ENCODE results near the gene GPRASP2. TPM values are rescaled to one million over a fixed set of nuclear protein-coding genes. Genes with fewer than 3 reads are reported as not detected.
"Not testable (repeated sequence)": the region's sequence is repeated elsewhere in the genome, so short reads cannot be mapped to it uniquely, and the experiment has no call there.

The GPRASP2 gene
- total RNA-seq, 1 experiment from 2014 or later: 16.8 TPM

- Histone ChIP-seq H3K36me3 (replicated peaks; ENCODE audit: control insufficient read depth, insufficient read depth, low read length) (no peaks in the 10 kb centered on the region), H3K4me3 (ENCODE audit: insufficient read depth, low read depth, low read length) (no peak within 1 kb of the TSS), H3K27me3 (ENCODE audit: control insufficient read depth, insufficient read depth, low read length) (no peaks in the 10 kb centered on the region)
- DNase-seq: peak; percentile 42
These were observed 8.3 kb downstream of the GPRASP2 start, which contains the start of gene GPRASP3 for GRCh38 chrX:102720237-102721168. Gene GPRASP3 (plus strand): TSS chrX:102720743. CDS start chrX:102748996, 28,253 bp downstream.

- not testable (repeated sequence) for DNase-seq; H3K4me3 ChIP-seq (ENCODE audit: insufficient read depth, low read depth, low read length); H3K27me3 ChIP-seq (ENCODE audit: control insufficient read depth, insufficient read depth, low read length); H3K36me3 ChIP-seq (replicated peaks; ENCODE audit: control insufficient read depth, insufficient read depth, low read length)
These were observed 8.9 kb downstream of the GPRASP2 start for GRCh38 chrX:102721169-102721506.

GRCh38 chrX:102723456-102723855 is 11.2 kb downstream of the GPRASP2 start:
- DNase-seq: no peak
- H3K4me3 ChIP-seq (ENCODE audit: insufficient read depth, low read depth, low read length): no peak overlapping the region
- no peaks in the 10 kb centered on the region for H3K27me3 ChIP-seq (ENCODE audit: control insufficient read depth, insufficient read depth, low read length)
- no peaks in the 10 kb centered on the region for H3K36me3 ChIP-seq (replicated peaks; ENCODE audit: control insufficient read depth, insufficient read depth, low read length)

- H3K27me3 ChIP-seq (ENCODE audit: control insufficient read depth, insufficient read depth, low read length): no peaks in the 10 kb centered on the region
- no peaks in the 10 kb centered on the region for H3K36me3 ChIP-seq (replicated peaks; ENCODE audit: control insufficient read depth, insufficient read depth, low read length)
- H3K4me3 ChIP-seq (ENCODE audit: insufficient read depth, low read depth, low read length): no peak overlapping the region
- DNase-seq: no peak
These were observed 15.5 kb downstream of the GPRASP2 start for GRCh38 chrX:102727761-102728160.

- no peaks in the 10 kb centered on the region for H3K36me3 ChIP-seq (replicated peaks; ENCODE audit: control insufficient read depth, insufficient read depth, low read length)
- no peak for DNase-seq
- H3K27me3 ChIP-seq (ENCODE audit: control insufficient read depth, insufficient read depth, low read length): no peaks in the 10 kb centered on the region
- no peak overlapping the region for H3K4me3 ChIP-seq (ENCODE audit: insufficient read depth, low read depth, low read length)
These were observed 16.4 kb downstream of the GPRASP2 start for GRCh38 chrX:102728646-102729045.

- no peak for DNase-seq
- Histone ChIP-seq H3K4me3 (ENCODE audit: insufficient read depth, low read depth, low read length) (no peak overlapping the region), H3K36me3 (replicated peaks; ENCODE audit: control insufficient read depth, insufficient read depth, low read length) (no peaks in the 10 kb centered on the region), H3K27me3 (ENCODE audit: control insufficient read depth, insufficient read depth, low read length) (no peaks in the 10 kb centered on the region)
These were observed 27.4 kb downstream of the GPRASP2 start for GRCh38 chrX:102739657-102740056.

GRCh38 chrX:102744307-102744706 is 32.1 kb downstream of the GPRASP2 start:
- Histone ChIP-seq H3K36me3 (replicated peaks; ENCODE audit: control insufficient read depth, insufficient read depth, low read length) (peaks cover 4% of the 10 kb centered on the region), H3K27me3 (ENCODE audit: control insufficient read depth, insufficient read depth, low read length) (no peaks in the 10 kb centered on the region), H3K4me3 (ENCODE audit: insufficient read depth, low read depth, low read length) (no peak overlapping the region)
- no peak for DNase-seq

- no peak for DNase-seq
- Histone ChIP-seq H3K4me3 (ENCODE audit: insufficient read depth, low read depth, low read length) (peak overlapping the region; percentile 71), H3K27me3 (ENCODE audit: control insufficient read depth, insufficient read depth, low read length) (no peaks in the 10 kb centered on the region), H3K36me3 (replicated peaks; ENCODE audit: control insufficient read depth, insufficient read depth, low read length) (peaks cover 4% of the 10 kb centered on the region)
These were observed 33.2 kb downstream of the GPRASP2 start for GRCh38 chrX:102745513-102745856.

- H3K27me3 ChIP-seq (ENCODE audit: control insufficient read depth, insufficient read depth, low read length): no peaks in the 10 kb centered on the region
- peaks cover 4% of the 10 kb centered on the region for H3K36me3 ChIP-seq (replicated peaks; ENCODE audit: control insufficient read depth, insufficient read depth, low read length)
- H3K4me3 ChIP-seq (ENCODE audit: insufficient read depth, low read depth, low read length): peak overlapping the region; percentile 71
- peak; percentile 72 for DNase-seq
These were observed 33.8 kb downstream of the GPRASP2 start for GRCh38 chrX:102745857-102746584.

- no peak for DNase-seq
- Histone ChIP-seq H3K36me3 (replicated peaks; ENCODE audit: control insufficient read depth, insufficient read depth, low read length) (no peaks in the 10 kb centered on the region), H3K27me3 (ENCODE audit: control insufficient read depth, insufficient read depth, low read length) (no peaks in the 10 kb centered on the region), H3K4me3 (ENCODE audit: insufficient read depth, low read depth, low read length) (no peak overlapping the region)
These were observed 53.0 kb downstream of the GPRASP2 start for GRCh38 chrX:102765217-102765616.

GRCh38 chrX:102765809-102766208 is 53.6 kb downstream of the GPRASP2 start:
- DNase-seq: no peak

GRCh38 chrX:102767287-102767686 is 55.0 kb downstream of the GPRASP2 start:
- H3K36me3 ChIP-seq (replicated peaks; ENCODE audit: control insufficient read depth, insufficient read depth, low read length): no peaks in the 10 kb centered on the region
- no peak overlapping the region for H3K4me3 ChIP-seq (ENCODE audit: insufficient read depth, low read depth, low read length)
- H3K27me3 ChIP-seq (ENCODE audit: control insufficient read depth, insufficient read depth, low read length): no peaks in the 10 kb centered on the region
- no peak for DNase-seq

More at GRCh38 chrX:102765809-102766208, 53.6 kb downstream of the GPRASP2 start:
- Histone ChIP-seq H3K36me3 (replicated peaks; ENCODE audit: control insufficient read depth, insufficient read depth, low read length) (no peaks in the 10 kb centered on the region), H3K27me3 (ENCODE audit: control insufficient read depth, insufficient read depth, low read length) (no peaks in the 10 kb centered on the region), H3K4me3 (ENCODE audit: insufficient read depth, low read depth, low read length) (no peak overlapping the region)
